GM21390 (cell line): ENCODE data around the gene NTM.

Experiments used
- ATAC-seq: cut with Tn5 transposase; IDR thresholded peaks from one replicate; pipeline ENCODE4 v1.9.1; 2021; ENCODE audit not compliant: unreplicated experiment

The NTM gene

DNA sequence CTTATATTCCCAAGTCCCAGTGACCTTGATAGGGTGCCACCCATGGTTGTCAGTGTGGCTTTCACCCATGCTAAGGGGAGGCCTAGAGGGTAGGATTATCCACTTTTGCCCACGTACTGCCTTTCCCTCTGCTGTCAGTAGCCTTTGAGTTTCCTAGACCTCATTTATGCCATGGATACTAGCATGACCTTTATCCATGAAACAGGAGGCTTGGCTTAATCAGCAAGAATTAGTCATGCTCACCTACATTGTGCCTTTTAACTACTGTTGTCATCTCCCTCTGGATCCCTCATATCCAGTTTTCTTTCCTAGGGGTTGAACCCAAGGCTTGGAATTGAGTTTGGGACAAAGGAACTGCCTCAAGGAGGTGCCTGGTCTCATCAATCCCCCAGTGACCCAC is 716.7 kb downstream of the NTM start:
- no peak for ATAC-seq

DNA sequence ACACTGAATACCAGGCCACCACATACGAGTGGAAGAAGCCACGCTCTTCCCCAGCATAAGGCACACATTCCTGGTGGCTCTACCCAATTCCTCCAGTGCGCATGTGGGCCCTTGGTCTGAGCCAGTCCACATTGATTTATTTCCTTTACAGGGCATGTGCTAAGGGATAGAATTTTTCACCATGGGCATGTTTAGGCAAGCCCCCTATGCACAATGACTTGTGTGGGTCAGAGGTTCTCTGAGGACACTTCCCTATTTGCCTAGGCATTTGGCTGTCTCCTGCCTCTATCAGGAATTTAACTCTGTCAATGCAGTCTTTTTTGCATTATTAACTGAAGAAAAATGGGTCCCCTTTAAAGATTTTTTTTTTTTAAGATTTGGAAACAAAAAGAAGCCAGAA is 718.1 kb downstream of the NTM start:
- ATAC-seq = no peak

DNA sequence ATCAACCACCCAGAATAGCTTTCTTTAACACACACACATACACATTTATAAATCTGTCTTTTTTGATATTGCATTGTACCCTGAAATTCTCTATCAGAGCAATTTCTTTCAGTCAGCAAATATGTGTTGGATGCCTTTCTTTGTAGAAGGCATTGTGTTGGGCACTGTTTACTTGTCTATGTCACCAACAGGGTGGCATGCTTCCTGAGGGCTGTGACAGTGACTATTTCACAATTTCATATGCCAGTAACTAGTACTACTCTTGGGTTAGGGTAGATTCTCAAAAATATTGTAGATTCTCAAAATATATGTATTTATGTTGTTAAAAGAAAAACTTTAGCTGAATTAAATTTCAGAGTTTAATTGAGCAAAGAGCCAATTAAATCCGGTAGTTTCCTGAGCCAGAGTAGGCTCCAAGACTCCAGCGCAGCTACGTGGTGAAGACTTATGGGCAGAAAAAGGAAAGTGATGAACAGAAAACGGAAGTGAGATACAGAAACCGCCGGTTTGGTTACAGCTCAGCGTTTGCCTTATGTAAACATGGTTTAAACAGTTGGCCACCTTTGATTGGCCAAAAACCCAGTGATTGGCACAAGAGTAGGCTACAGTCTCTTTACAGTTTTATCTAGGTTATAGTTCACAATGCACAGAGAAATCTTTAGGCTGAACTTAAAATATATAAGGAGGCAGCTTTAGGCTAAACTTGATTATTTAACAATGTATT is 723.3 kb downstream of the NTM start:
- peak; percentile 58 for ATAC-seq

DNA sequence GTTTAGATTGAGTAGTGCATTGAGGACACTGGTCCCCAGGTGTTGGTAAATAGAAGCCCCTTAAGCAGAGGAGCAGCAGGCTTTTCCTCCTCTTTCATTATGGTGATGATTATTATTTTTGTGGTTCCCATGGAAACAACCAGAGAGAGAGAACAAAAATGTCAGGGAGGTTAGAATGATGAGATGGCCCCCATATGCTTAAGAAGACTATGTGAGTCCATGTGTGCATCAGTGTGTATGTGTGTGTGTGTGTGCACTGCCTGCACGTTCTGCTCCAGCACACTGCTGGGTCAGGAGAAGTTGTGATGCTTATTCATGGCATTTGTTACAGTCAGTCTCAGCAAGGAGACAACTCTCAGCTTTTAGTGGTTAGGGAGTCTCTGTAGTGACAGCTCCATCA is 724.2 kb downstream of the NTM start:
- ATAC-seq = no peak

DNA sequence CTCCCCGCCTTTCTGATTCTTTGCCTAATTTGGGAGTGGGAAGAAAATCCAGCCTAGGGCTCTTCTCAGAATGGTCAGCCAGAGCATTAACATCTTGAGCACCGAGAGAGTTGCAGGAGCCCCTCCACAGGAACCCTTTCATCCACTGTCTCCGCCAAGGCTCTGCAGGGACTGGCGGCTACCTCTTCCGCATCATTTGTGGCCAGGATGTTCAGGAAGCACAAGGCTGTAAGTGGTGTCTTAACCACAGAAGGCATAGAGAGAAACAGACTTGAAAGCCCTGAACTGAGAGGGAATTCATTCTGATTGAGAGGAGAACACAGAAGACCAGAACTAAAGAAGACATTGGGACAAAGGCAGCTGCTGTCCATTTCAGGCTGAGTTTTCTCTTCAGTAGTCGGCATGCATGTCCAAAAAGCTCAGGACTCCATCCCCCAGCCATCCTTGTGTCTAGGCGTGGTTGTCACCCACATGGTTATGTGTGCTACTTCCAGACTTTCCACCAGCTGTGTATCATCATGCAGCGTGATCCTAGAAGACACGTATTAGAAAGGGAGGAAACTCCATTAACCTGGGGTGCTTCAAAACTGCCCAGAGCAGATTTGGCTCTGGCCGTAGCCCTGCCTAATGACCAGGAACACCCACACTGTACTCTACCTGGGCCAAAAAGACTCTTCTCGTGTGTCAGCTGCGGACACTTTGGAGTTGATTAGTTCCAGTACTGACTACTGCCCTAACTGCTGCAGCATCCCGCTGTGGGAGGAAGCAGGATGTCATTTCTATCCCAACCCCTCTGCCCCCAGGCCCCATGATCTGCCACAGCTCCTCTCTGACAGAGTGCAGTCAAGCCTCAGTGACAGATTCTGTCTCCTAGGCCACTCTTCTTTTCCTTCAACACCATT is 725.1 kb downstream of the NTM start:
- no peak for ATAC-seq

DNA sequence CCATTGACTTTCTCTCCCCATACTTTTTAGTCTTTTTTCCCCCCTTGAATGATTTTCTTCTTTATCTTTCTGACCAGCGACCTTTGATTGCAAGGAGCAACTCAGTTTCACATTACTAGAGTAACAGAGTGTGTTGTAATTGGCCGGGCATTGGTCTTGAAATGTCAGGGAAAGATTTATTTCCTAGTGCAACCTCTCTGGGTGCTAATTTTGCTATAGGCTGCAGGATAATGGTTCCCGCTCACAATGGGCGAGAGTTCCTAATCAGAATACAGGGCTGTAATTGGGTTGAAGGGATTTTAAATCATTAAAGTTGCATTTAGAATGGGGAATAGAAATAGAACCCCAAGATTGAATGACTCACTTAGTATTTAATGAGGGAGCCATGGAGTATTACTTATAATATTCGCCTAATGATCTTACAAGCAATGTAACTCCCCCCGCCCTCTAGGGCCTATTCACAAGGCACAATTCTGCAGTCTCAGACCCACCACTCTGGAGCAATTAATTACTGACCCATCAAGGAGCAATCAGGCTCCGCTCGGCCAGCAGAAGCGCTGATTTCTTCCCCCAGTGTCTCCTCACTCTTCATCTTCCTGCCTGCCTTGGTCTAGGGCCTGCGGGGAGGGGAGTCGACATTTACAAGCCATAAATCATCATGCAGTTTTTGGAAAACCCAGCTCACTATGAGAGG is 725.9 kb downstream of the NTM start:
- no peak for ATAC-seq

DNA sequence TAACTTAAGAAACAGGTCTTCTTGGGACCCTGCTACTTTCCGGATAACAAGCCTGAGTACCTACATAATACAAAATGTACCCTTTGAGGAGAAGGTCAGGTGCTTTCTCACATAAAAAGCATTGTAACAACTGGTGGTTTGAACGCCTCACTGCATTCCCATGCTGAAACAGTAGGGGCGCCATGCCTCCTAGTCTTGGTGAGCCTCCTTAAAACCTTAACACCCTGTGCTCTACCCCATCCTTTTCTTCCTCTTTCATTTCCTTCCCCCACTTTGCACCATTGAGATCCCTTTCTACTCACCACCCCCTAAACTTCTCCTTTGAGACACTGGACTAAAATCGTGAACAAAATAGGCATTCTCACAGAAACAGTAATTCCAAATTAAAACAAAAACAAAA is 729.3 kb downstream of the NTM start:
- no peak for ATAC-seq

DNA sequence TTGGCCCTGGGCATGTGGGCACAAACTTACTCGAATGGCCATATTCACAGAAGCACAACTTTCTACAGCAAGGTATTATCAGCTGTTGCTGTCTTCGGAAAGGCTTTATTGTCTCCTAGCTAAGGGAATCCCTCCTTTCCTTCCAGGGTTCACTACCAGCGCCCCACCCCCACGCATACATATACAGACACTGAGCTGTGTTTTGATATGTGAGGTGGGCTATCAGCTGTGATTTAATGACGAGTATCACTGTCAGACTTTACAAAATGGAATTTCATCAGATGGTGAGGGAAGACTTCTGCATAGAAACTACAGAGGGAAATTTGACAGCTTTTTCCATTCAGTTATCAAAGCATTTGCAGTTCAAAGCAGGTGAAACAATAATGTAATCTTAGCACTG is 730.2 kb downstream of the NTM start:
- ATAC-seq = no peak

DNA sequence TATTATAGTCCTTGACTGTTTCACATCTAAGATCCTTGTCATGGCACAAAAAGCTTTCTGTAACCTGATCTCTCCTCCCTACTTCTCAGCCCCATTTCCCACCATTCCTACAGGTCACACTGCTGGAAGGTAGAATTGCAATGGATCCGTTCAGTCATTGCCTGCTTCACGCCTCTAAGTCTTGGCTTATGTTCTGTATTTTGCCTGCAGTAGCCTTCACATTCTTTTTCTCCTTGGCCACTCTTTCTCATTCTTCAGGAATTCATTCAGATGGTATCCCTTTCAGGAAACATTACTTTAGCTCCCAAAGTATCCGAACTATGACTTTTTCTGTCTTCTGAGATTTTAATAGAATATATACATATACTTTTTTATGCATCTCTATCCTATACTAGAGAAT is 731.5 kb downstream of the NTM start:
- no peak for ATAC-seq

DNA sequence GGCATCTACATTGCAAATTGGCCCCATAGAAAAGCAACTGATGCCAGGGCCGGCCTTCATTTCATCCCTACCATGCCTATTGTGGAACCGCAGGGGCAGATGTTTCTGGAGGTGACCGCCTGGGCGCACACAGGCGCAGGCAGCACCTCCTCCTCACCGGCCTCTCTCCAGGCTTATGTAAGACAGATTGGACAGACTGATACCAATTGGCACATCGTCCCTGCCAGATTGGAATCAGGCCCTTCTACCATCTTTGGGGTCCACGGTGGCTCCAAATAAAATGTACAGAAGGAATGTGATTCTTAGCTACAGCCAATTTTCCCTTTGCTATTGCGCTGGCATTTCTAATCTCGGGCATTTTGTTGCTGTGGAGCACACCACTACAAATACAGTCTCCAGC is 732.6 kb downstream of the NTM start:
- ATAC-seq = no peak

DNA sequence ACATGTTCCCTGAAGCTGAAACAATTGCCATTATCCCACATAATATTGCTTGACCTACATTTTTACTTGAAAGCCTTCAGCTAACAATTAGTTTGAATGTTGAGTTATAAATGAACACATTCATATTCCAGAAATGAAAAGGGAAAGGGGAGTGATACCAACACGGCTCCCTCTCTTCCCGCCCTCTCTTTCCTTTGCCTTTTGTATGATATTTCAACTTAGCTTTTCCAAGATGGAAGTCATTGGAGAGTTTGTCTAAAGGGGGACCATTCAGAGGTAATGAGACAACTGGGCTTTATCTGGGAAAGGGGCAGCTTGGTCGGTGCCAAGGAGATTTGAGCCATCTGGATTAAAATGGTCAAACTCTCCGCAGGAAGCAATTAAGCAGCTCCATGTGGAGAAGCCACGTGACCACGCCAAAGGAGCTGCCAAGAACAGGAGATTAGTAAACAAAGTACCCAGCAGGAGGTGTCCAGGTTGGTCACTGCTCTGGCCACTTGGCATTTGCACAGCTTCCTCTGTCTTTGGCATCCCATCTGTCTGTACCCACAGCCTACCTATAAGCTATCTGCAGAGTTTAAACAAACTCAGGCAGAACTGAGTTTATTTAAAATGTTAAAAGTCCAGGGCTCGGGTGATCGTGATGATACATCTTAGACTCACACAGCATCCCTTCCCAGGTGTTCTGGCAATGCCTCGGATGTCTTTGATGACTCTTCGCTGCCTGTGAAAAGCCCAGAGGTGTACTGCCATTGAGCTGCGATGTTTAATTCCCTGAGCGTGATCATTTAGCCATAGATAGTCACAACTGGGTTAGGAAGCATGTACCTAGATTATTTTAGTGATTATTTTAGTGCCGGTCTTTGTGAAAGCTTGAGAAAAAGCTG is 735.9 kb downstream of the NTM start:
- ATAC-seq = no peak

DNA sequence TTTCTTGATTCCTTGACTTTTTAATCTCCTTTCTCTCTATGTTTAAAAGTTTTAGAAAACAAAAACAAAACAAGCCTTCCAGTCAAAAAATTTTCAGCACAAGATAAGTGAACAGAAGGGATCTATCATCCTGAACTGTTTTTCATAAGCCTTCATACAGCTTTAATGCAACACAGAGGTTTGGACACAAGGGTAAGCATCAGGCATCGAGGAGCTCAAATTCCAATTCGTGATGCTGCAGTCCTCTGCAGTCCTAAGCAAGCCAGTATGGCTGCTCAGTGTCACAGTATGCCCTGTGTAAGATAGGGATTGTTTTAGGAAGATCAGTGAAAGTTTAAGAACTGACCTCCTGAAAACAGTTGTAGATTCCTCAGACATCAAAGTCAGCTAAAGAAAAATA is 740.9 kb downstream of the NTM start:
- no peak for ATAC-seq

DNA sequence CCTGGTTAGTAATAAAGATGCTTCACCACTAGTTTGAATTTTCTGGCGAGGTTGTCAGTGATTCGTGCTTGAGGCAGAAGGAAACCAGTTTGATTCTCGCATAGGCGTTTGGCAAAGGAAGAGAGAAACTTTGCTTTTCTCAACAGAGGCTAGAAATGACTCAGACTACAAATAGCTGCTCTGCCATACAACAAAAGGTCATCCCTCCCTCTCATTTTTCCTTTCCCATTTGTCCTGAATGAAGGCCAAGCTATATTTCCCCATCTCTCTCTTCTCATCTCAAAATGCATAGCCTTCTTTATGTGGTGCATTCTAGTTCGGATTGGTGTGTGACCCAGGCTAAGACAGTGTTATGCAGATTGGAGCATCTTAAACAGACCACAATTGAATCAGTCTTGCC is 741.4 kb downstream of the NTM start:
- ATAC-seq = no peak

DNA sequence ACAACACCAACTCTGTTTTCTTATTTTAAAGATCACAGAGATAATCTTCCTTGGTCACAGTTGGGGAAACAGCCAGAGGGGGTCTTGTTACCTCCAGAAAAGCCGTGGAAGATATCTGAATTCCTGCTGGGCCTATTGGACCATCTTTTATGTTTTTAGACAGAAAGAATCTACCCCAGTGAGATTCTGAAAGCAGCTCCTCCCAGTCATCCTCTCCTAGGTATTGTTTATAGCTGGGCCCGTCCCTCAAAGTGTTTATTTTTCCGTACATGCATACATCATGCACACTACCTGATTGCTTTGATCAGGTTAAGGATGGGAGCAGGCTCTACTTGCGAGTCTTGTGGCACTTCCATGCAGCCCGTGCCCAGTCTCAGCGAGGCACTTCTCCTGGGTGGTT is 742.4 kb downstream of the NTM start:
- no peak for ATAC-seq

DNA sequence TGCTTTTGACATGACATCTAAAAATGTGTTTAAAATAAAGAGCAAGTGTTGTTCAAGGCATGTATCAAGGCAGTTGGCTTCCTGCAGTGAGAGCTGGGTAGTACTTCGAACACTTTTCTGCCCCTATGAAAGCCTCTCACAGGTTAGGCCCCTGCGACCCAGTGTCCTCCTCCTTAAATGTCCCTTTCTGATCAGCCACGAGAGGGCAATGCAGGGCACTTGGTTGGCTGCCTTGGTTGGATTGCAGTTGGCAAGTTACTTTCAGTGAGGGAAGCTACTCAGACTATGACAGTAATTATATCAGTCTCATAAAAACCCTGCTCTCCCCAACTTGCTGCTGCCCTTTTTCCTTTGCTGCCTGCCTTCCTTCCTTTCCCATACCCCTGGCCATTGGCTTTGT is 743.8 kb downstream of the NTM start:
- ATAC-seq = no peak

DNA sequence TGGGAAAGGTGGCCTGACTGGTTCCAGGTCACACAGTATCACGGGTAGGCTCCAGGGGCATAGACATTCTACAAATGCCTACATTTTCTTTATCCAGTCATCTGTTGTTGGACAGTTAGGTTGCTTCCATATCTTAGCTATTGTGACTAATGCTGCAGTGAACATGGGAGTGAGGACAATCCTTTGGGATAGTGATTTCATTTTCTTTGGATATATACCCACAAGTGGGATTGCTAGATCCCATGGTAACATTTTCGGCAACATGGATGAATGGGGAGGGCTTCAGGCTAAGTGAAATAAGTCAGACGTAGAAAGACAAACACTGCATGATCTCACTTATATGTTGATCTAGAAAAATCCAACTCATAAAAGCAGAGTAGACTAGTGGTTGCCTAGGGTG is 744.3 kb downstream of the NTM start:
- no peak for ATAC-seq

DNA sequence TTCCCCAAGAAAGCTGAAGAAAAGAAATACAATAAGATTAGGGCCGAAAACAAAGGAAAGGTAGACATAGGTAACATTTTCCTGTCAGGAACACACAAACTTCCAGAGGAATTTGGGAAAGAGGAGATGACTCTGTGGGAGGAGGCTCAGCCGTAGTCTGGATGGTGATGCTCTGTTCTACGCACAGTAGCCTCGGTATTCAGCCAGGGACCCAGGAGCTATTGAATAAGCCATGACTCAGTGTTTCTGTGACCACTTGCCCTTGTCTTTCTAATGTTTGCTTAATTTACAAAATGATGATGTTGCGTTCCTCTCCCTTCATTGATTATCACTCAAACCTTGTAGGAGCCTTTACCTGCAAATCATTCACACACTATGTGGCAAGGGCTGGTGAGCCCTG is 745.0 kb downstream of the NTM start:
- no peak for ATAC-seq

DNA sequence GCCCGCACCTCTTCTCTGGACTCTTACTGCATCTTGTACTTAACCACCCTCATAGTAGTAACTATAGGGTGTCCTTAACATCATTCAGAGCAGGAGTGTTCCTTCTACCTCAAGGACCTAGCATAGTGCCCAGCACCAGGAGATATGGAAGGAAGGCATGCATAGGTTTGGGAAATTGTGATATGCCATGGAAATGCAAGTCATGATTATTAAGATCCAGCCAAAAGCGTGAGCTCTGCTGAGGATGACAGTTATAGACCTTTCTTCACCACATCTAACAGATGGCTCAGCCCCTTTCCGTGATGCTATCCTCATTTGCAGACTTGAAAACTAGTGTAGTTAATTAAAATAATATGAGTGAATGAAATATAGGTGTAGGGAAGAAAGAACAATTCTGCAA is 746.1 kb downstream of the NTM start:
- no peak for ATAC-seq

DNA sequence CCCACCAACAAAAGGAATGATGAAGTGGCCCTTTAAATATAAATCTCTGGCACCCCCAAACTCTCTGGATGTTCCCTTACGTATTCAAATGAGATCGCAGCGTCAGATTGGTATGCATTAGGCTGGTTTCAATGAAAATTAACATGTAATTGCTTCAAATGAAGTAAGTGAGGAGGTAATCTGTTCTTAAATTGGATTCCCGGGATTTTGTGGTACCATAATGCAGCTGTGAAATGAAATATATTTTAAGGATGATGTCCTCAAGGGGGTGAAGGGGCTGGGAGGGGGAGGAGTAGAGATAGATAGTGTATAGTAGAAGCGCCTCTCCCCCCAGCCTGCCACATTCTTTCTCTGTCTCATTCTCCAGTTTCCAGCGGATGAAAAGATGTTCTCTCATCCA is 748.2 kb downstream of the NTM start:
- ATAC-seq = no peak

DNA sequence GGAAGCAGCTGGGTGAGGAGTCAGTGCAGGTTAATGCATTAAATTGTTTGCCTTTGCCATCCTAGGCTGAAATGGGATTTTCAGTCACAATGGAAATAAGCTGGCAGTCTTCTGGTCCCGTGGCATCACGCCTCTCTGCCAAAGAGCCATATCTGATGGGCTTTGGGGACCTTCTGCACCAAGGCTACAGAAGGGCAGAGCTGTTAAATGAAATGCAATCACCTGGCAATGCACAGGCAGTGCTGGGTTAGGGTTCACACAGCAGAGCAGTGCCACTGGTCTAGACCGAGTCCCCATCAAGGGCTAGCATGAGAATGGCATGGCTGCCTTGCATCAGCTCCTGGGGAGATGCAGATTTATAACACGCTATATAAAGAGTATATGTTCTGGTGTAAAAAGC is 749.2 kb downstream of the NTM start:
- no peak for ATAC-seq

DNA sequence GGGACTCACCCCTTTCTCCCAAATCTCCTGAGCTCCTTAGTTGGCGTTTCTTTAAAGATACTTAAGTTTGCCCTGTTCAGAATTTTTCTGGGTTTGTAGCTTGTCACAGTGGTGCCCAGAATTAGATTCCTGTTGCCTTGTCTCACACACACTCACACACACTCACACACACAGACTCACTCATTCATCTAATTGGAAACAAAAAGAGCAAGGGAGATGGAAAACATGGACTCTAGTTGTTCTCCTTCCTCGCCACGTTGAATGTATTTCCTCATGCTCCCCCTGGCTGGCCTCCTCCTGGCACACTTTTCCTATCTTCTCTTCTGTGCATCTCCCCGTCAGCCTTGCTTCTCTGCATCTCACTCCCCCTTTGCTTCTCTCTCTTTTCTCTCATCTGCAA is 752.3 kb downstream of the NTM start:
- ATAC-seq = no peak
